Pancreas (tissue), 10 donors: ENCODE data around the gene ARHGAP20. TPM values are rescaled to one million over a fixed set of nuclear protein-coding genes. Genes with fewer than 3 reads are reported as not detected.

ENCODE experiments used
- ATAC-seq, 4 donors: fragments of 200-7000 bp; cut with Tn5 transposase; one replicate each; pipeline versions ENCODE4 v1.8.0 to v1.9.1; 2020; ENCODE audit warnings: mild to moderate bottlenecking in 4 of 4, moderate library complexity in 4 of 4
- DNase-seq, 6 donors: peaks; one replicate each; pipeline ENCODE4 v3.0.0-alpha.2; 2020
- FAIRE-seq: peaks from 2 replicates; lab custom pipeline; 2012; peaks lifted over from hg19 to GRCh38; lab: Jason Lieb, UNC
- H3K27ac ChIP-seq, 4 donors: fragments of 200-600 bp; sonication (generic); 1 replicate in 3 of 4; 2 replicates in 1 of 4; pipeline versions ENCODE4 v1.5.0 to v1.8.0; 2020
- H3K27me3 ChIP-seq, 4 donors: fragments of 200-600 bp; one replicate each; pipeline ENCODE4 v1.8.0; 2021
- H3K36me3 ChIP-seq, 3 donors: fragments of 200-600 bp; sonication (generic) in 1 of 3; one replicate each; pipeline versions ENCODE4 v1.5.0 to v1.8.0; 2020 to 2021
- H3K4me1 ChIP-seq, 3 donors: fragments of 200-600 bp; one replicate each; pipeline ENCODE4 v1.8.0; 2021
- H3K4me3 ChIP-seq, 4 donors: fragments of 200-600 bp; sonication (generic) in 2 of 4; one replicate each; pipeline versions ENCODE4 v1.5.0 to v1.8.0; 2020 to 2021
- H3K9me3 ChIP-seq, 4 donors: fragments of 200-600 bp; one replicate each; pipeline ENCODE4 v1.8.0; 2021
- WGBS, 2 donors: extraction: QIAGEN DNeasy Blood & Tissue Kit; methylation state at CpG; one replicate each; pipeline ENCODE4 v1.1.7; 2013; 5-methylcytosine and 5-hydroxymethylcytosine counted together
- intact Hi-C, 3 donors: fragments of 100-400 bp; cut with DNase I; formaldehyde crosslinking; loops; one replicate each; pipeline versions ENCODE4 v1.11.1 to v1.14.2; 2022
- polyA plus RNA-seq, 2 donors: library from polyadenylated mRNA; stranded (reverse); fragments of 200-250 nt; gene quantifications; one replicate each; pipeline ENCODE4 v1.2.3, GENCODE V29; 2013
- total RNA-seq, 6 donors: library from RNA; stranded (reverse); fragmentation: NEBNext Ultra II Directional in 4 of 6; extraction: Animal tissue kit (Norgen Biotek cat#: 25700) in 4 of 6; gene quantifications; one replicate each; pipeline versions ENCODE4 v1.2.1 to v1.2.4, GENCODE V29; 2021 to 2023
- TF ChIP-seq, protein P1 (sequence below), 4 donors: fragments of 200-600 bp; sonication (generic) in 3 of 4; IDR thresholded peaks; one replicate each; pipeline versions ENCODE4 v1.5.0 to v1.8.0; 2021; ENCODE audit warnings: antibody characterized with exemption in 4 of 4
- donor health status: healthy with polysubstance abuse.
- donor health status: DM: no; HTN: no; CAD: no; lungs with moderate emphysema.
- donor health status: DM: no; HTN: no; CAD: no.
- donor health status: control.
- donor health status: control.
- donor health status: Bipolar disorder and iron deficiency.
- donor health status: DM: yes; HTN: yes; CAD: no.
- donor health status: DM: no; HTN: no; CAD: no.
- donor health status: DM: no; HTN: no; CAD: no.
- donor health status: DM: yes; HTN: yes; CAD: no.

The ARHGAP20 gene
- total and polyA plus RNA-seq, 8 donors = 0.05 to 0.61 (median 0.16) TPM

DNA sequence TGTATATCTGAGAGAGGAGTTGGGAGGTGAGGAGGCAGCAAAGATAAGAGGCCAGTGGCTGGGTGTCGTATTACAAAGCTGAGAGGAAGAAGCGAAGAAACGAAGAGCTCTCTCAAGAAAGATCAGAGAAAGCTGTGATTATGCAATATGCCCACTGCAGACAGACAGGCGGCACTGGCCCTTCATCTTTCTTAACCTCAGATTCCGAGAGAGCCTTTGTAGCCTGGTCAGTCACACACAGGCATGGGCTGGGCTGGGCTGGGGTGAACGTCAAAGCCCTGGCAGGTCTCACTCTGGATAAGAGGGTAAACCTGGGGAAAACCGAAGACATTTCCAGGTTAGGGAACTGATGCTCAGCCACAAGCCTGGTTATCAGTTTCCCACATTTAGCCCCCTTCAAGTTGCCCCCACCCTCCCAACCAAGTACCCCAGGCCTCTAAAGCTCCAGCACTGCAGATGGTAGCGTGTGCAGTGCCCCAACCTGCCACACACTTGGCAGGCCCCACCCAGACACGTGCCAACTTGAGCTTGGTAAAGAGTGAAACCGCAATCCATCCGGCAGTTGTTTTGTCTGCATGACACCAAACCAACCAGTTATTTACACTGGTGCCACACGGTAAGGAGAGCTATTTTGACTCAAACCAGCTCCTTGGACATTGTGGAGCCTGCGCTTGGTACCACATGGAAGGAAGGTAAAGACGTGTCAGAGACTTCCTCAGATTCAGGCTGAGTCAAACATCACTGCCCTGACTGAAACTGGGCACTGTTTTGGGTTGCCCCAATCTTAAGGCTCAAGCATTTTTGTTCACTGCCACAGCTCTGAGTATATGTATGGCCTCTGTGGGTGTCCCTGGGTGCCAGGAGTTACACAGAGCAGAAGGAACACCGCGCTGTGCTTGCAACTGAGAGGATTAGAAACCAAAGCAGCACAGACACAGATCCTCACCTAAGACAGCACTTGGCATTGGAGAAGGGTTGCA is 146.6 kb downstream of the ARHGAP20 start:
- Histone ChIP-seq H3K9me3 (no peaks in the 10 kb centered on the region), H3K4me3 (no peak overlapping the region), H3K27me3 (no peaks in the 10 kb centered on the region), H3K4me1 (no peaks in the 10 kb centered on the region), H3K27ac (no peak overlapping the region), H3K36me3 (no peaks in the 10 kb centered on the region)
- intact Hi-C loops = no loop called here
- TF ChIP-seq, protein P1, sequence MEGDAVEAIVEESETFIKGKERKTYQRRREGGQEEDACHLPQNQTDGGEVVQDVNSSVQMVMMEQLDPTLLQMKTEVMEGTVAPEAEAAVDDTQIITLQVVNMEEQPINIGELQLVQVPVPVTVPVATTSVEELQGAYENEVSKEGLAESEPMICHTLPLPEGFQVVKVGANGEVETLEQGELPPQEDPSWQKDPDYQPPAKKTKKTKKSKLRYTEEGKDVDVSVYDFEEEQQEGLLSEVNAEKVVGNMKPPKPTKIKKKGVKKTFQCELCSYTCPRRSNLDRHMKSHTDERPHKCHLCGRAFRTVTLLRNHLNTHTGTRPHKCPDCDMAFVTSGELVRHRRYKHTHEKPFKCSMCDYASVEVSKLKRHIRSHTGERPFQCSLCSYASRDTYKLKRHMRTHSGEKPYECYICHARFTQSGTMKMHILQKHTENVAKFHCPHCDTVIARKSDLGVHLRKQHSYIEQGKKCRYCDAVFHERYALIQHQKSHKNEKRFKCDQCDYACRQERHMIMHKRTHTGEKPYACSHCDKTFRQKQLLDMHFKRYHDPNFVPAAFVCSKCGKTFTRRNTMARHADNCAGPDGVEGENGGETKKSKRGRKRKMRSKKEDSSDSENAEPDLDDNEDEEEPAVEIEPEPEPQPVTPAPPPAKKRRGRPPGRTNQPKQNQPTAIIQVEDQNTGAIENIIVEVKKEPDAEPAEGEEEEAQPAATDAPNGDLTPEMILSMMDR (IDR thresholded peaks at IDR 0.05) = no peak
- no peak for ATAC-seq
- 49 to 51% methylated on average over 16 of the region's 16 CpGs for WGBS, 2 donors
- FAIRE-seq = no peak
- no peak for DNase-seq

DNA sequence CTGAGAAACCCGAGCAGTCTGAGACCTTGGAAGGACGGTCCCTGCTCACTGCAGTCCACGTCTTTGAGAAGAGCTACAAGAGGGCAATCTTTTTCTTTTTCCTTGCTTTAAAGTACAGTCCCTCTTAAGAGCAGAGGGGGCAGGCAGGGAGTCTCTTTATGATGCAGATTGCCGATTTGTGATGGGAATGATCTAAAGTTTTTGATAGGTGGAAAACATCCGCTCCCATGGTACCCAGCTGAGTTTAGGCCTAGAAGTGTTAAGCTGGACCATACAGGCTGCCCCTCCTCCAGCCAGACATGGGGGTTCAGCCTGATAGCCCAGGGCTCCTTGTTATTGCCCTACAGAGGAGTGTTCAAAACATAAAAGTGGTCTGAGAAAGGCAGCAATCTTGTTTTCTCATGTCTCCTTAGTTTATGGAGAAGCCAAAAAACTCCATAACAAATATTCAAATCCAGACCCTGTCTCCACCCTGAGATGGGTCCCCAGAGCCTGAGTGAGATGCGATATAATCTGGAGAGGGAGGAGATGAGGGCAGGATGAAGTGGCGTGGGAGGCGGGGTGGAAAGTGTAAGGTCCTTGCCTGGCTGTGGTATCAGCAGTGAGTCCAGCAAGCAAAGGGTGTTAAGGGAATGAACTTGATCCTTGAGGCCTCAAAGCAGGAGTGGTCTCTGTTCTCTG is 147.4 kb downstream of the ARHGAP20 start:
- no peaks in the 10 kb centered on the region for H3K9me3 ChIP-seq
- H3K4me3 ChIP-seq = no peak overlapping the region
- no peak overlapping the region for H3K27ac ChIP-seq
- DNase-seq = no peak
- no peak for ATAC-seq
- TF ChIP-seq, protein P1 (IDR thresholded peaks at IDR 0.05) = no peak
- H3K36me3 ChIP-seq = no peaks in the 10 kb centered on the region
- 60 to 62% methylated on average over 8 of the region's 8 CpGs for WGBS, 2 donors
- intact Hi-C loops = no loop called here
- H3K27me3 ChIP-seq = no peaks in the 10 kb centered on the region
- no peak for FAIRE-seq
- no peaks in the 10 kb centered on the region for H3K4me1 ChIP-seq

DNA sequence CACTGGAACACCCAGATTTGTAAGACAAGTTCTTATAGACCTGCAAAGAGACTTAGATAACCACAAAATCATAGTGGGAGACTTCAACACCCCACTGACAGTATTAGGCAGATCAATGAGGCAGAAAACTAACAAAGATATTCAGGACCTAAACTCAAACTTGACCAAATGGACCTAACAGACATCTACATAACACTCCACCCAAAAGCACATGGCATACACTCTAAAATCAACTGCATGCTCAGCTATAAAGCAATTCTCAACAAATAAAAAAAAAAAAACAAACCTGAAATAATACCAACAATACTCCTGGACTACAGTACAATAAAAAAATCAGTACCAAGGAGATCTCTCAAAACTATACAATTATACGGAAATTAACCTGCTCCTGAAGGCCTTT is 167.5 kb downstream of the ARHGAP20 start:
- no peak overlapping the region for H3K27ac ChIP-seq
- TF ChIP-seq, protein P1 (IDR thresholded peaks at IDR 0.05) = no peak
- H3K27me3 ChIP-seq = no peaks in the 10 kb centered on the region
- FAIRE-seq (no peak), ATAC-seq (no peak), DNase-seq (no peak)
- no peaks in the 10 kb centered on the region for H3K4me1 ChIP-seq
- intact Hi-C loops = no loop called here
- no peaks in the 10 kb centered on the region for H3K9me3 ChIP-seq
- 70 to 74% methylated on average over 1 of the region's 1 CpG for WGBS, 2 donors
- no peak overlapping the region for H3K4me3 ChIP-seq
- H3K36me3 ChIP-seq = no peaks in the 10 kb centered on the region

DNA sequence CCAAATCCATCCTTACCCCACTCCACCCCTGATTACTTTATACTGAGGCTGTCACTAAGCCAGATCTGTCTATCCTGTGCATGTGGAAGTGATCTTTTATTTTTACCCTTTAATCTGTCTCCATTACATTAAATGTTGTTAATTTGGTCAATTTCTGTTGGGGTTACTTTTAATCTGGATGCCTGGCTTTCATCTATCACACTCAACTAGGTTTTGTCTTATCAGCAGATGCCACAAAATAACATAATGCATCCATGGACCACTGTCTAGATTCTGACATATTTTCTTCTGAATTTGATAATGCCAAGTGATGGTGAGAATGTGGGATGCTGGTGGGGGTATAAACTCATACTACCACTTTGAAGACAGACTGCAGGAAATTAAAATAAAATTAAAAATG is 174.1 kb downstream of the ARHGAP20 start:
- Histone ChIP-seq H3K36me3 (no peaks in the 10 kb centered on the region), H3K4me1 (no peaks in the 10 kb centered on the region), H3K27ac (no peak overlapping the region), H3K9me3 (no peaks in the 10 kb centered on the region), H3K4me3 (no peak overlapping the region), H3K27me3 (no peaks in the 10 kb centered on the region)
- intact Hi-C loops = no loop called here
- DNase-seq = no peak
- TF ChIP-seq, protein P1 (IDR thresholded peaks at IDR 0.05) = no peak
- no peak for ATAC-seq
- no peak for FAIRE-seq
